ENCODE measurements around the gene ANKRD44.

- no peak for TF ChIP-seq CTCF (conservative IDR thresholded peaks at IDR 0.05 in 1 of 2, IDR thresholded peaks at IDR 0.05 in 1 of 2; ENCODE audit: extremely low read depth in 1 of 2, insufficient read depth in 1 of 2, low read depth in 1 of 2, low read length in 2 of 2)
- no peak for TF ChIP-seq EZH2 (IDR thresholded peaks at IDR 0.05; ENCODE audit: borderline replicate concordance, low read length)
These were observed 30.0 kb upstream of the ANKRD44 start for GRCh38 chr2:197340591-197340990.

Measured in mammary epithelial cell (primary cell).